HEK293 (cell line): ENCODE measurements around the gene ST7L.

ENCODE experiments used
- CTCF ChIA-PET: fragments of 350-600 bp; formaldehyde crosslinking; extraction: SDS; loops from one replicate; lab custom pipeline; 2021; ENCODE audit warnings: antibody characterized with exemption; lab: Yijun Ruan, JAX
- POLR2A ChIA-PET: fragments of 300-600 bp; formaldehyde crosslinking; extraction: SDS; loops from one replicate; lab custom pipeline; 2020; ENCODE audit warnings: antibody characterized with exemption, inconsistent platforms; lab: Yijun Ruan, JAX
- H3K27ac ChIP-seq: fragments of 200-500 bp; sonication (Bioruptor generic); 2 replicates; pipeline ENCODE4 v1.5.1; 2014; ENCODE audit warnings: low read depth, low read length, control low read depth, inconsistent platforms; ENCODE audit errors: extremely low read depth
- H3K36me3 ChIP-seq, 2 experiments: fragments of 200-500 bp in 1 of 2; sonication (Bioruptor generic) in 1 of 2; 1 replicate in 1 of 2; 2 replicates in 1 of 2; pipeline ENCODE4 v1.5.1; 2014 to 2017; ENCODE audit warnings: inconsistent platforms in 2 of 2, low read length in 2 of 2; ENCODE audit not compliant: control insufficient read depth in 2 of 2, insufficient read depth in 1 of 2
- H3K4me1 ChIP-seq: fragments of 200-500 bp; sonication (Bioruptor generic); 2 replicates; pipeline ENCODE4 v1.5.1; 2014; ENCODE audit warnings: mild to moderate bottlenecking, low read length, inconsistent platforms; ENCODE audit not compliant: control insufficient read depth, insufficient read depth
- H3K4me3 ChIP-seq: 2 replicates; pipeline ENCODE4 v1.5.1; 2011; ENCODE audit warnings: low read depth, mild to moderate bottlenecking, control low read depth, low read length, moderate library complexity
- H3K9me3 ChIP-seq: fragments of 200-500 bp; sonication (Bioruptor generic); 2 replicates; pipeline ENCODE4 v1.5.1; 2014; ENCODE audit warnings: low read depth, low read length, inconsistent platforms; ENCODE audit not compliant: control insufficient read depth, insufficient read depth
- AEBP2 ChIP-seq: fragments of 450-650 bp; formaldehyde crosslinking; IDR thresholded peaks from 2 replicates; pipeline ENCODE4 v1.5.1; 2016; ENCODE audit warnings: missing biosample characterization, missing genetic modification characterization, borderline replicate concordance
- KLF9 ChIP-seq: fragments of 450-650 bp; formaldehyde crosslinking; IDR thresholded peaks from 2 replicates; pipeline ENCODE4 v1.5.1; 2016; ENCODE audit warnings: missing biosample characterization, missing genetic modification characterization, low read depth
- MZF1 ChIP-seq: fragments of 450-650 bp; formaldehyde crosslinking; IDR thresholded peaks from 2 replicates; pipeline ENCODE4 v1.5.1; 2017; ENCODE audit warnings: missing biosample characterization, missing genetic modification characterization, borderline replicate concordance
- PRDM6 ChIP-seq: fragments of 450-650 bp; formaldehyde crosslinking; IDR thresholded peaks from 2 replicates; pipeline ENCODE4 v1.5.1; 2017; ENCODE audit warnings: missing biosample characterization, missing genetic modification characterization
- RBAK ChIP-seq: fragments of 450-650 bp; formaldehyde crosslinking; IDR thresholded peaks from 2 replicates; pipeline ENCODE4 v1.5.1; 2016; ENCODE audit warnings: missing biosample characterization, missing genetic modification characterization
- ZBTB1 ChIP-seq: fragments of 450-650 bp; formaldehyde crosslinking; IDR thresholded peaks from 2 replicates; pipeline ENCODE4 v1.5.1; 2016; ENCODE audit warnings: missing biosample characterization, missing genetic modification characterization
- ZBTB6 ChIP-seq: fragments of 450-650 bp; formaldehyde crosslinking; IDR thresholded peaks from 2 replicates; pipeline ENCODE4 v1.5.1; 2017; ENCODE audit warnings: missing biosample characterization, missing genetic modification characterization
- ZFP41 ChIP-seq: fragments of 450-650 bp; formaldehyde crosslinking; IDR thresholded peaks from 2 replicates; pipeline ENCODE4 v1.5.1; 2016; ENCODE audit warnings: missing biosample characterization, missing genetic modification characterization, borderline replicate concordance
- ZNF138 ChIP-seq: fragments of 450-650 bp; formaldehyde crosslinking; IDR thresholded peaks from 2 replicates; pipeline ENCODE4 v1.5.1; 2016; ENCODE audit warnings: missing biosample characterization, missing genetic modification characterization, borderline replicate concordance
- ZNF140 ChIP-seq: fragments of 450-650 bp; formaldehyde crosslinking; IDR thresholded peaks from 2 replicates; pipeline ENCODE4 v1.5.1; 2016; ENCODE audit warnings: missing biosample characterization, missing genetic modification characterization
- ZNF155 ChIP-seq: fragments of 450-650 bp; formaldehyde crosslinking; IDR thresholded peaks from 2 replicates; pipeline ENCODE4 v1.5.1; 2016; ENCODE audit warnings: missing biosample characterization, missing genetic modification characterization
- ZNF266 ChIP-seq: fragments of 450-650 bp; formaldehyde crosslinking; IDR thresholded peaks from 2 replicates; pipeline ENCODE4 v1.5.1; 2016; ENCODE audit warnings: missing biosample characterization, missing genetic modification characterization, low read depth
- ZNF335 ChIP-seq: fragments of 450-650 bp; formaldehyde crosslinking; conservative IDR thresholded peaks from 2 replicates; pipeline ENCODE4 v1.5.1; 2016; ENCODE audit warnings: missing biosample characterization, missing genetic modification characterization
- ZNF341 ChIP-seq: fragments of 450-650 bp; formaldehyde crosslinking; IDR thresholded peaks from 2 replicates; pipeline ENCODE4; 2016; ENCODE audit warnings: low read depth, missing biosample characterization, missing genetic modification characterization
- ZNF394 ChIP-seq: fragments of 450-650 bp; formaldehyde crosslinking; IDR thresholded peaks from 2 replicates; pipeline ENCODE4 v1.5.1; 2016; ENCODE audit warnings: missing biosample characterization, missing genetic modification characterization, mild to moderate bottlenecking, moderate library complexity, borderline replicate concordance
- ZNF514 ChIP-seq: fragments of 450-650 bp; formaldehyde crosslinking; IDR thresholded peaks from 2 replicates; pipeline ENCODE4 v1.5.1; 2016; ENCODE audit warnings: missing biosample characterization, missing genetic modification characterization
- TF ChIP-seq, protein P1 (sequence below): fragments of 450-650 bp; formaldehyde crosslinking; IDR thresholded peaks from 2 replicates; pipeline ENCODE4 v1.5.1; 2016; ENCODE audit warnings: missing biosample characterization, missing genetic modification characterization
- TF ChIP-seq, protein P2 (sequence below): fragments of 450-650 bp; formaldehyde crosslinking; IDR thresholded peaks from 2 replicates; pipeline ENCODE4 v1.5.1; 2016; ENCODE audit warnings: missing biosample characterization, missing genetic modification characterization

The ST7L gene

GRCh38 chr1:112599477-112599876 is 19.5 kb downstream of the ST7L start:
- ChIA-PET POLR2A (no interaction called here), CTCF (interaction anchor here (1.1 kb wide), 1 partner anchor 15 kb away, joined by 4 read pairs; no protein-coding TSS in a partner anchor)
- TF ChIP-seq AEBP2 (tag by site-specific recombination) (no peak), RBAK (tag by site-specific recombination) (no peak), ZNF514 (no peak), ZFP41 (tag by site-specific recombination) (no peak), ZNF140 (tag by site-specific recombination) (no peak), ZBTB1 (no peak), ZNF394 (no peak), ZNF341 (tag by site-specific recombination) (no peak), ZNF138 (tag by site-specific recombination) (no peak)
- TF ChIP-seq, protein P1, sequence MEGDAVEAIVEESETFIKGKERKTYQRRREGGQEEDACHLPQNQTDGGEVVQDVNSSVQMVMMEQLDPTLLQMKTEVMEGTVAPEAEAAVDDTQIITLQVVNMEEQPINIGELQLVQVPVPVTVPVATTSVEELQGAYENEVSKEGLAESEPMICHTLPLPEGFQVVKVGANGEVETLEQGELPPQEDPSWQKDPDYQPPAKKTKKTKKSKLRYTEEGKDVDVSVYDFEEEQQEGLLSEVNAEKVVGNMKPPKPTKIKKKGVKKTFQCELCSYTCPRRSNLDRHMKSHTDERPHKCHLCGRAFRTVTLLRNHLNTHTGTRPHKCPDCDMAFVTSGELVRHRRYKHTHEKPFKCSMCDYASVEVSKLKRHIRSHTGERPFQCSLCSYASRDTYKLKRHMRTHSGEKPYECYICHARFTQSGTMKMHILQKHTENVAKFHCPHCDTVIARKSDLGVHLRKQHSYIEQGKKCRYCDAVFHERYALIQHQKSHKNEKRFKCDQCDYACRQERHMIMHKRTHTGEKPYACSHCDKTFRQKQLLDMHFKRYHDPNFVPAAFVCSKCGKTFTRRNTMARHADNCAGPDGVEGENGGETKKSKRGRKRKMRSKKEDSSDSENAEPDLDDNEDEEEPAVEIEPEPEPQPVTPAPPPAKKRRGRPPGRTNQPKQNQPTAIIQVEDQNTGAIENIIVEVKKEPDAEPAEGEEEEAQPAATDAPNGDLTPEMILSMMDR (tag by site-specific recombination) = no peak
- TF ChIP-seq, all 188 proteins: peak for 0
- Histone ChIP-seq H3K9me3 (no peaks in the 10 kb centered on the region), H3K27ac (no peak overlapping the region), H3K4me1 (no peaks in the 10 kb centered on the region), H3K36me3 (peaks cover 22 to 57% of the 10 kb centered on the region in 2 experiments), H3K4me3 (no peak overlapping the region)

- ChIA-PET POLR2A (no interaction called here), CTCF (interaction anchor here (0.7 to 1.0 kb wide), 2 partner anchors 11 to 17 kb away, joined by 3 read pairs; no protein-coding TSS in a partner anchor)
- Histone ChIP-seq H3K4me1 (no peaks in the 10 kb centered on the region), H3K27ac (no peak overlapping the region), H3K36me3 (peaks cover 25 to 49% of the 10 kb centered on the region in 2 experiments), H3K9me3 (no peaks in the 10 kb centered on the region), H3K4me3 (no peak overlapping the region)
- TF ChIP-seq ZNF155 (tag by site-specific recombination) (no peak), ZNF266 (tag by site-specific recombination) (no peak), KLF9 (tag by site-specific recombination) (no peak), PRDM6 (tag by site-specific recombination) (no peak), ZNF335 (tag by site-specific recombination) (peak; percentile 24; the same call in 1 of the 2 replicates), ZBTB6 (tag by site-specific recombination) (no peak), MZF1 (no peak)
- TF ChIP-seq, protein P2, sequence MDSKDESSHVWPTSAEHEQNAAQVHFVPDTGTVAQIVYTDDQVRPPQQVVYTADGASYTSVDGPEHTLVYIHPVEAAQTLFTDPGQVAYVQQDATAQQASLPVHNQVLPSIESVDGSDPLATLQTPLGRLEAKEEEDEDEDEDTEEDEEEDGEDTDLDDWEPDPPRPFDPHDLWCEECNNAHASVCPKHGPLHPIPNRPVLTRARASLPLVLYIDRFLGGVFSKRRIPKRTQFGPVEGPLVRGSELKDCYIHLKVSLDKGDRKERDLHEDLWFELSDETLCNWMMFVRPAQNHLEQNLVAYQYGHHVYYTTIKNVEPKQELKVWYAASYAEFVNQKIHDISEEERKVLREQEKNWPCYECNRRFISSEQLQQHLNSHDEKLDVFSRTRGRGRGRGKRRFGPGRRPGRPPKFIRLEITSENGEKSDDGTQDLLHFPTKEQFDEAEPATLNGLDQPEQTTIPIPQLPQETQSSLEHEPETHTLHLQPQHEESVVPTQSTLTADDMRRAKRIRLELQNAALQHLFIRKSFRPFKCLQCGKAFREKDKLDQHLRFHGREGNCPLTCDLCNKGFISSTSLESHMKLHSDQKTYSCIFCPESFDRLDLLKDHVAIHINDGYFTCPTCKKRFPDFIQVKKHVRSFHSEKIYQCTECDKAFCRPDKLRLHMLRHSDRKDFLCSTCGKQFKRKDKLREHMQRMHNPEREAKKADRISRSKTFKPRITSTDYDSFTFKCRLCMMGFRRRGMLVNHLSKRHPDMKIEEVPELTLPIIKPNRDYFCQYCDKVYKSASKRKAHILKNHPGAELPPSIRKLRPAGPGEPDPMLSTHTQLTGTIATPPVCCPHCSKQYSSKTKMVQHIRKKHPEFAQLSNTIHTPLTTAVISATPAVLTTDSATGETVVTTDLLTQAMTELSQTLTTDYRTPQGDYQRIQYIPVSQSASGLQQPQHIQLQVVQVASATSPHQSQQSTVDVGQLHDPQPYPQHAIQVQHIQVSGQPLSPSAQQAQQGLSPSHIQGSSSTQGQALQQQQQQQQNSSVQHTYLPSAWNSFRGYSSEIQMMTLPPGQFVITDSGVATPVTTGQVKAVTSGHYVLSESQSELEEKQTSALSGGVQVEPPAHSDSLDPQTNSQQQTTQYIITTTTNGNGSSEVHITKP = peak; percentile 98
Observed at GRCh38 chr1:112594208-112594876, 24.6 kb downstream of the ST7L start.
